HCT116 (cell line): Measurements from ENCODE around the gene SAPCD2. TPM values are rescaled to one million over a fixed set of nuclear protein-coding genes. Genes with fewer than 3 reads are reported as not detected.

Source experiments
- ATAC-seq: fragments of 200-7000 bp; cut with Tn5 transposase; 2 replicates; pipeline ENCODE4 v1.9.1; 2020; ENCODE audit warnings: mild to moderate bottlenecking, moderate library complexity
- BruUV-seq: library from RNA; stranded (reverse); fragments of 400-500 nt; replicated peaks from 2 replicates; lab custom pipeline; 2021; lab: Mats Ljungman, UMichigan
- CTCF ChIA-PET: fragments of 300-600 bp; sonication (Branson Sonifier 250); formaldehyde crosslinking; loops from one replicate; lab custom pipeline; 2021; ENCODE audit warnings: antibody characterized with exemption; lab: Charles Lee
- POLR2A ChIA-PET: fragments of 300-600, 350-600 bp; sonication (Branson Sonifier 250); formaldehyde crosslinking; loops from one replicate; lab custom pipeline; 2021; ENCODE audit warnings: antibody characterized with exemption; lab: Charles Lee
- RAD21 ChIA-PET, 2 experiments: fragments of 300-600 bp; sonication (Branson Sonifier 250); formaldehyde crosslinking; loops; one replicate each; lab custom pipeline; 2023; ENCODE audit warnings: low total read pairs in 2 of 2; ENCODE audit not compliant: uncharacterized antibody in 2 of 2, unreplicated experiment in 2 of 2, low non-redundant PET in 1 of 2; lab: Charles Lee
- DNase-seq: peaks from one replicate; pipeline ENCODE4 v3.0.0-alpha.2; 2010; ENCODE audit warnings: low read depth, low spot score
- H2AFZ ChIP-seq: fragments of 200-600 bp; shearing (Covaris generic), sonication (generic); 2 replicates; pipeline ENCODE4 v1.6.1; 2017; ENCODE audit warnings: low read depth, mixed run types, mixed read lengths, antibody characterized with exemption, low read length; ENCODE audit not compliant: poor library complexity, severe bottlenecking
- H3K27ac ChIP-seq: 2 replicates; pipeline ENCODE4 v1.5.1; 2012; ENCODE audit warnings: low read depth, low read length
- H3K27me3 ChIP-seq: fragments of 200-600 bp; sonication (generic); 2 replicates; pipeline ENCODE4 v1.6.1; 2016; ENCODE audit warnings: mixed run types, low read length, mixed read lengths; ENCODE audit not compliant: insufficient read depth
- H3K36me3 ChIP-seq, 2 experiments: fragments of 200-500 bp in 1 of 2; fragments of 200-600 bp in 1 of 2; sonication (Bioruptor generic) in 1 of 2; sonication (generic) in 1 of 2; 2 replicates each; pipeline versions ENCODE4 v1.5.1 to v1.6.1; 2014 to 2016; ENCODE audit warnings: low read length in 2 of 2, inconsistent platforms in 1 of 2, mixed read lengths in 1 of 2, mixed run types in 1 of 2; ENCODE audit not compliant: insufficient read depth in 2 of 2, control insufficient read depth in 1 of 2
- H3K4me1 ChIP-seq, 2 experiments: fragments of 200-600 bp in 1 of 2; sonication (generic) in 1 of 2; 2 replicates each; pipeline versions ENCODE4 v1.5.1 to v1.6.1; 2012 to 2017; ENCODE audit warnings: low read length in 2 of 2, inconsistent platforms in 1 of 2, mild to moderate bottlenecking in 1 of 2, mixed read lengths in 1 of 2, mixed run types in 1 of 2, moderate library complexity in 1 of 2; ENCODE audit not compliant: insufficient read depth in 2 of 2, control insufficient read depth in 1 of 2
- H3K4me2 ChIP-seq: fragments of 200-600 bp; sonication (generic); 2 replicates; pipeline ENCODE4 v1.6.1; 2017; ENCODE audit warnings: mixed run types, low read length, mixed read lengths
- H3K4me3 ChIP-seq, 2 experiments: fragments of 200-600 bp in 1 of 2; sonication (generic) in 1 of 2; replicated peaks in 1 of 2; 2 replicates each; pipeline ENCODE4 v1.5.1; 2011 to 2016; ENCODE audit warnings: low read length in 2 of 2, control low read depth in 1 of 2, low read depth in 1 of 2, mild to moderate bottlenecking in 1 of 2, mixed read lengths in 1 of 2, mixed run types in 1 of 2
- H3K79me2 ChIP-seq: fragments of 200-600 bp; sonication (generic); 2 replicates; pipeline ENCODE4 v1.6.1; 2017; ENCODE audit warnings: mild to moderate bottlenecking, mixed run types, low read length, moderate library complexity, mixed read lengths; ENCODE audit not compliant: insufficient read depth
- H3K9ac ChIP-seq: fragments of 200-600 bp; sonication (generic); 2 replicates; pipeline ENCODE4 v1.6.1; 2016; ENCODE audit warnings: low read length, mixed read lengths
- H3K9me2 ChIP-seq: fragments of 200-600 bp; sonication (generic), shearing (Covaris generic); 2 replicates; pipeline ENCODE4 v1.6.1; 2017; ENCODE audit warnings: mixed run types, mild to moderate bottlenecking, moderate library complexity; ENCODE audit not compliant: insufficient read depth
- H3K9me3 ChIP-seq, 2 experiments: fragments of 200-500 bp in 1 of 2; fragments of 200-600 bp in 1 of 2; sonication (Bioruptor generic) in 1 of 2; sonication (generic) in 1 of 2; 2 replicates each; pipeline ENCODE4 v1.6.1; 2014 to 2017; ENCODE audit warnings: low read length in 2 of 2, mixed read lengths in 2 of 2, inconsistent platforms in 1 of 2, low read depth in 1 of 2, mild to moderate bottlenecking in 1 of 2, mixed run types in 1 of 2, moderate library complexity in 1 of 2; ENCODE audit not compliant: control insufficient read depth in 1 of 2, insufficient read depth in 1 of 2
- H4K20me1 ChIP-seq: fragments of 200-600 bp; sonication (generic), shearing (Covaris generic); 2 replicates; pipeline ENCODE4 v1.6.1; 2017; ENCODE audit warnings: mixed run types, mild to moderate bottlenecking, moderate library complexity; ENCODE audit not compliant: insufficient read depth
- EGR1 ChIP-seq: IDR thresholded peaks from 2 replicates; pipeline ENCODE4 v1.6.1; 2012; ENCODE audit warnings: low read depth
- POLR2AphosphoS5 ChIP-seq: IDR thresholded peaks from 2 replicates; pipeline ENCODE4 v1.6.1; 2011; ENCODE audit warnings: mild to moderate bottlenecking, low read depth, low read length, moderate library complexity
- TCF7L2 ChIP-seq: IDR thresholded peaks from 2 replicates; pipeline ENCODE4 v1.7.0; 2011; ENCODE audit warnings: borderline replicate concordance, inconsistent platforms; ENCODE audit not compliant: insufficient read depth, insufficient read length; ENCODE audit errors: extremely low read depth
- intact Hi-C: fragments of 100-400 bp; cut with micrococcal nuclease; formaldehyde crosslinking; loops from 2 replicates; pipeline ENCODE4 v1.10.0; 2022
- total RNA-seq: library from RNA; stranded (reverse); gene quantifications from one replicate; pipeline ENCODE4 v1.2.1, GENCODE V29; 2021; ENCODE audit not compliant: unreplicated experiment

Gene SAPCD2
- total RNA-seq, 1 experiment from 2014 or later: 71.7 TPM

- Histone ChIP-seq H3K4me3 (peak overlapping the region; percentile 80 to 82), H3K4me2 (peak overlapping the region; percentile 93), H3K79me2 (peaks cover 47% of the 10 kb centered on the region), H2AFZ (no peak overlapping the region), H3K27me3 (no peaks in the 10 kb centered on the region), H3K4me1 (peaks cover 24 to 43% of the 10 kb centered on the region in 2 experiments), H3K9me2 (no peaks in the 10 kb centered on the region), H3K27ac (peak overlapping the region; percentile 64), H3K9ac (peak overlapping the region; percentile 89), H4K20me1 (no peaks in the 10 kb centered on the region; the same call in 1 of the 2 replicates), H3K36me3 (peaks cover 0 to 8% of the 10 kb centered on the region in 2 experiments; a peak in 1 of 4 replicates), H3K9me3 (no peaks in the 10 kb centered on the region)
- ATAC-seq: no peak
- TF ChIP-seq EGR1 (no peak), POLR2AphosphoS5 (0 out of 2 replicates have a peak, but pooled peaks have one; percentile 2), TCF7L2 (no peak)
- ChIA-PET CTCF (interaction anchor here (1.0 to 4.7 kb wide), 26 partner anchors 8 to 178 kb away, joined by 3 to 57 read pairs (median 8); partner anchors contain the start of genes ENTPD2, MAN1B1, NPDC1 and RNF224), RAD21 (interaction anchor here (0.8 to 1.7 kb wide), 3 partner anchors 8 to 18 kb away, joined by 5 to 12 read pairs (median 5); partner anchors contain the start of gene MAN1B1 (in 2 of the 2)), POLR2A (interaction anchor here (0.7 to 5.1 kb wide), 9 partner anchors 13 to 175 kb away, joined by 3 to 43 read pairs (median 6); partner anchors contain the start of genes ENTPD2, MAN1B1, TPRN and TUBB4B)
- no peak for DNase-seq
- BruUV-seq: TSS peak; percentile 40
- intact Hi-C loops: no loop called here
These were observed 1.5 kb downstream of the SAPCD2 start for GRCh38 chr9:137068539-137069507.
